Posterior vena cava (tissue), 2 donors: ENCODE results near the gene VPS8. TPM values are rescaled to one million over a fixed set of nuclear protein-coding genes. Genes with fewer than 3 reads are reported as not detected.

ENCODE experiments used
- DNase-seq: peaks from one replicate; pipeline ENCODE4 v3.0.0-alpha.2; 2020; ENCODE audit warnings: low spot score
- intact Hi-C, 2 donors: fragments of 100-400 bp; cut with DNase I; formaldehyde crosslinking; loops; one replicate each; pipeline versions ENCODE4 v1.14.1 to v1.14.2; 2022 to 2023
- total RNA-seq, 2 donors: library from RNA; stranded (reverse); fragmentation: NEBNext Ultra II Directional; extraction: Animal tissue kit (Norgen Biotek cat#: 25700); gene quantifications; one replicate each; pipeline ENCODE4 v1.2.1, GENCODE V29; 2021
- donor health status: DM: yes; HTN: yes; CAD: no.
- donor health status: DM: yes; HTN: yes; CAD: no.

Gene VPS8
- total RNA-seq, 2 donors from 2014 or later: 58.8 to 66.8 TPM

DNA sequence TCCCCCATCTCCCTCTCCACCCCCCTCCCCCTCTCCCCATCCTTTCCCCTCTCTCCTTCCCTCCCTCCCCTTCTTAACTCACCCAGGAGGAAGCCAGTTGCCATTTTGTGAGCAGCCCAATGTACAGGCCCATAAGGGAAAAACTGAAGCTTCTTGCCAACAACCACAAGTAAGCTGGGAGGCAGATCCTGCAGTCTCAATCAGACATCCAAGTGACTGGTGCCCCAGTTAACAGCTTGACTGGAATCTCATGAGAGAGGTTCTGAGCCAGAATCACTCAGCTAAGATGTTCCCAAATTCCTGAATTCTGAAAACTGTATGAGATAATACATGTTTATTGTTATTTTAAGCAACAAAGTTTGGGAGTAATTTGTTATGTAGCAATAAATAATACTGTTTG lies 250.2 kb downstream of the VPS8 start:
- intact Hi-C loops: no loop called here
- DNase-seq: no peak

DNA sequence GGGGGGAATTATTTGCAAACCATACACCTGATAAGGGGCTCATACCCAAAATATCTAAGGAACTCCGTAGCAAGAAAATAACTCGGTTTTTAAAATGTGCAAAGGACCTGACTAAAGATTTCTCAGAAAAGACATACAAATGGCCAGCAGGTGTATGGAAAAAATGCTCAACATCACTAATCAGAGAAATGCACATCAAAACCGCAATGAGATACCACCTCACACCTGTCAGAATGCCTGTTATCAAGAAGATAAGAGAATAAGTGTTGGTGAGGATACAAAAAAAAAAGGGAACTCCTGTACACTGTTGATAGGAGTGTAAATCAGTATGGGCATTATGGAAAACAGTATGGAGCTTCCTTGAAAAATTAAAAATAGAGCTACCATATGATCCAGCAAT lies 251.5 kb downstream of the VPS8 start:
- intact Hi-C loops: no loop called here
- DNase-seq: no peak

DNA sequence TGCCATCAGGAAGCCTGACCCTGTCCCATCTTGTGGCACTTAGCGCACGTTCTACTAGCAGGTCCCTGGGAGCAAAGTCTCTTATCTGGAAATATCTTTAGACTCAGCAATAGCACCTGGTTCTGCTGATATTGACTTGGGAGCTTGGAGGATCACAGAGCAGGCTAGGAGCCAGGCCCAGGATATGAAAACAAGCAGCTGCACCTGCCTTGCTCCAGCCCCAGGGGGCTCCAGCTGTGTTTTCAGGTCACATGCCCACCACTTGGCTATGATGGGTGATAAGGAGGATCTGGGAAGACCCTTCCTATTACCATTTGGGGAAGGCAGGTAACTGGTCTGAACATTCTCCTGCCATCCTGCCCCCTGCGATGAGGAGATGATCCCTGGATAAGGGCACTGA lies 253.1 kb downstream of the VPS8 start:
- intact Hi-C loops: no loop called here
- no peak for DNase-seq

DNA sequence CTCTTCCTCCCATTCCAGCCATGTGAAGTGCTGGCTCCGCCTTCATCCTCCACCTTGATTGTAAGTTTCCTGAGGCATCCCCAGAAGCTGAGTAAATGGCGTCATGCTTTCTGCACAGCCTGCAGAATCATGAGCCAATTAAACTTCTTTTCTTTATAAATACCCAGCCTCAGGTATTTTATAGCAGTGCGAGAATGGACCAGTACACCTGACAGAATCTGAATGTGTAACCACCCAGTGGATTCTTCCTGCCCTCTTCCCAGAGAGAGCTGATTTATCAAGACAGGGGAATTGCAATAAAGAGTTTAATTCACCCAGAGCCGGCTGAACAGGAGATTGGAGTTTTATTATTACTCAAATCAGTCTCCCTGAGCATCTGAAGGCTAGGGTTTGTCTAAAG lies 254.3 kb downstream of the VPS8 start:
- DNase-seq: no peak
- intact Hi-C loops: no loop called here

DNA sequence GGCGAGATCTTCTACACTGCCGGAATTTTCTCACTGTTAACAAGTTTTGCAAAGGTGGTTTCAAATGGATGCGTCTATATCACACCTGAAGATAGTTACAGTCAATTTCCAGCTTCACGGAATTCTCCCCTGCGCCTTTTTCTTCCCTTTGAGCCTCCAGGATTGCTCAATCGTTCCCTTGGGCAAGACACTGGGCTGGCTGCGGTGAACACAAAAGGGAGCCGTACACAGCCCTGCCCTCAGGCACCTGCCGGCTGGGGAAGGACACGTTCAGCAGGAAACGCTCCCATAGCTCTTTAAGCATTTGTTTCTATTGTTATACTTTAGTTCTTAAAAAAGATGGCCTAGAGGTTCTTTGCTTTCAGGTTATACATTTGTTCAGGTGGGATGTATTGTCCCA lies 255.2 kb downstream of the VPS8 start:
- no peak for DNase-seq
- intact Hi-C loops: no loop called here

DNA sequence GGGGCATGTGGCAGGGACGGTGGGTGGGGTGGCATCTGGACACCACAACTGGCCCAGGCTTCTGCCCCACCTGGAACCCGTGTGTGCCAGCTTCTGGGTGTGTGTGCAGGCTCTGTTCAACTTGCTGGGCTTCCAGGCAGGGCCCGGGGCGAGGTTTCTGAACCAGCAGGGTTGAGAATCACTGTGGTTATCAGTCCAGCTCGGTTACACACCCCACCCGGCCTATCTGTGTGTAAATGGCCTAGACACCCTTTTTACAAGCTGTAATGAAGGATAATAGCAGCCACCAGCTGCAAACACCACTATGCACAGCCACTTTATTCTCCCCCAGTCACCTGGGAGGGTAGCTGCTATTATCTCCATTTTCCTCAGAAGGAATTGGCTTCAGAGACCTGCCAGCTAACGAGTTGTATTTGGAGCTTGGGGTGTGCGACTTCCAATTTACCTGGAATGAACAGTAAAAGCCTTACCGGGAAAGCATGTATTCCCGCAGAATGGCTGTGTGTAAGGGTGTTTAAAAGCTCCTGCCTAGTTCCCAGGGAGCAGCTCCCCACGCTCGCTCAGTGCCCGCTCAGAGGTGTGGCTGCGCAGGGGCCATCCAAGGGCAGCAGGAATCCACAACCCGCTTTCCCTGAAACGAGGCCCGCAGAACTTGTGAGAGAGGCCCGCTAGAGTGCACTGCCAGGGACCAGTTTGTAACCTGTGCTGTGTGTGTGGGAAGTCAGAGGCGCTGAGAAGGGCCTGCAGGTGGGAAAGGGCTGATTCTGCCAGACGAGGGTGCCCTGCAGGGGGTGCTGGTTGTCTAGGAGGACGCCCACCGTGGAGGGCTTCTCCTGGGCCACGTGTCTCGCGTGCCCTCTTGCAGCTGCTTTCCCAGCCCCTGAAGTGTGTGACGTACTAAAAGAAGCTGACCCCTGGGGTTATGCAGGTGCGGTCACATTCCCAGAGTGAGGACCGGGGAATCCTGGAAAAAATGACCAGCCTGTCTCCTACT lies 257.4 kb downstream of the VPS8 start:
- no peak for DNase-seq
- intact Hi-C loops: loop anchor here in 1 of 2 donors (2.0 kb wide), 1 partner anchor 53 kb away; no protein-coding TSS in a partner anchor

DNA sequence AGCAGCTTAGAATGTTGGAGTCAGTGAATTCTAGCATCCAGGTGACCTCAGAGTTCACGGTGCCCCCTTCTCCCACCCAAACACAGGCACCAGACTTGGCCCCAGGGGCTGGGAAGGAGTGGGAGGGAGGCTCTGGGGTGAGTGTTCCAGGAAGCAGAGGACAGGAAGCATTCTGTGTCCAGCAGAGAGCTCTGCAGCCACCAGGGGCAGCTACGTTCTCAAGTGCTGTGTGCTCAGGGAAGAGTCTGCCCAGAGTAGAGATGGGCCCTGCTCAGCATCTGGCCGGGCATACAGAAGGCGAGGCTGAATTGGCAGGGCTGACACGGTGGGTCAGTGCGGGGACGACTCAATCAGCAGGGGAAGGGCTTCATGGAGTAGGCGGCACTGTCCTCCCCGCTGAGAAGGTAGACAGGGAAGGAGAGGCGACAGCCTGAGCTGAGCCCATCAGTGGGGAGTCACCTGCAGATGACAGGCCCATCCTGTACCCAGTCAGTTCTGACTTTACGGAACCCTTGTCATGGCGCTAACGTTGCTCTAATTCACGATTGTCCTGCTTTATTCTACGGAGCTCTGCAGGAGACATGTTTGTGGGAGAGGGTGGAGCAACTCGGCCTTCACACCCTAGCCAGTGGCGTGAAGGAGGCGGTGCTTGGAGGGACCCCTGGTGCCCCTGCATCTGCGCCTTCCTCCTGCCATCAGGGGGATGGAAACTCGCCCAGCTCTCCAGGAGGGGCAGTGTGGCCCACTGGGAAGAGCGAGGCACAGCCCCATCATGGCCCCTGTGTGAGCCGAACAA lies 258.7 kb downstream of the VPS8 start:
- no peak for DNase-seq
- intact Hi-C loops: loop anchor here in 1 of 2 donors (2.0 kb wide), 1 partner anchor 52 kb away; no protein-coding TSS in a partner anchor

DNA sequence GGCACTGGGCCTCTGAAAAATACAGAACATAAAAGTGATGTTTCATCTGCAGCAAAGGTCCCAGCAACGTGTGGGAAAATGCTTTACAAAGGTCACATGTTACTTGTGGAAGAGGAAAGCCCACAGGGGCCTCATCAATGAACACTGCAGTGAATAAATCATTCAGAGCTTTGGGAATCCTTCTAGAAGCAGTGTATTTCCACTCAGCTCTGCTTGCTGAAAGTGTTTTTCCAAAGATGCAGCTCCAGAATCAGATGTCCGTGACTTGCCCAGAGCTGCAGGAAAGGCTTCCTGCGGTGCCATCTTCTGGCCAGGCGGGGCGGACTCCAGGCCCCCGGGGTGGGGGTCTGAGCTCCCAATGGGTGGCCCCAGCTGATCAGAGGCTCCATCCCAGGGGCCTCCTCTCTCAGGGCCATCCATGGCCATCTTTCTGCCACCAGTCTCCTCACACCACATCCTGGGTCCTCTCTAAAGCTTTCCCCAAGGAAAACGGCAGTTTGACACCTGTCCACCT lies 259.4 kb downstream of the VPS8 start:
- DNase-seq: no peak
- intact Hi-C loops: loop anchor here in 1 of 2 donors (2.0 kb wide), 1 partner anchor 51 kb away; no protein-coding TSS in a partner anchor

DNA sequence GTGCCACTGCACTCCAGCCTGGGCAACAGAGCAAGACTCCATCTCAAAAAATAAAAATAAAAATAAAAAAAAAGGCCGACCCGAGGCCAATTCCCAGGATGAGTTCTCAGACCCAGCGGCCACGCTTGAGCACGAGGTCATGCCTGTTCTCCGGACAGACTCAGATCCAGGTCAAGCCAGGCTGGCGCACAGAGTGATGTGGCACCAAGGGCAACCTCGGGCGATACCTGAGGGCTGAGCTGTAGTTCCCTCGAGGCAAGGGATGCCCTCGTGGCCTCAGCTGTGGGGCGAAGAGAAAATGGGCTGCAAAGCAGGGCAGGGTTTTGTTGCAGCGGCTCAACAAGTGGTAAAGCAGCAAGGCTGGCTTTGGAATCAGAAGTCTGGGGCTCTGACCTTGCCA lies 263.6 kb downstream of the VPS8 start:
- DNase-seq: no peak
- intact Hi-C loops: no loop called here

DNA sequence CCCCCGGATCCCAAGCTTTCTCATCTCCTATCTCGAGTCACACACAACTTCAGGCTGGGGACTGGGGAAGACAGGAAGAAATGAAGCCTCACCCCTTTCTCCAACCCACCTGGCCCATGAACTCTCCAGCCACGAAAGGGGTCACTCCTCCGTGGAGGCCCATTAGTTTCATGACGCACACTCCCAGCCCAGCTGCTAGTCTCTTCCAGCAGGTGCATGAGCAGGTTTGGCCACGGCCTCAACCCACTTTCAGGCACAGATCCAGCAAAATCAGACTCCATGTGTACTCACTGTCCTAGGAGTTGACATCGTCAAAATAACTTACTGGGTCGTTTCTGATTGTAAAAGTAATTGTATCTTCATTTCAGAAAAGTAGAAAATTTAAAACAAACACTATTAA lies 264.3 kb downstream of the VPS8 start:
- intact Hi-C loops: no loop called here
- no peak for DNase-seq

DNA sequence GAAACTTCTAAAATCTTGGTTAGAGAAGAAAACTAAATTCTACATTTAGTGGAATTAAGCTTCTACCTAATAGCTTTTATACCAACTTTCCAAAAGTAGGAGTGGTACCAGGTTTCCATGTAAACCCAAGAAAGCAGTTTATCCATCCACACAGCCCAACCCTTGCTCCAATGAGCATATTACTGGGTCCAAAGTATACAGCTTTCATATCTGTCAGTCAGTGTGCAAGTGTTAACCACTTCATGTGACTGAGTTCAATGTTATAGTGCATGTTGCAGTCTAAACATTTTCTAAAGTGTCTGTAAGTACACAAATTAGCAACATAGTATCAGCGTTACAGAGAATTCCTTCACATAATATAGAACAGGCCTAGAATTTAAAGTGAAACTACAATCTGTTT lies 267.7 kb downstream of the VPS8 start:
- intact Hi-C loops: no loop called here
- no peak for DNase-seq

DNA sequence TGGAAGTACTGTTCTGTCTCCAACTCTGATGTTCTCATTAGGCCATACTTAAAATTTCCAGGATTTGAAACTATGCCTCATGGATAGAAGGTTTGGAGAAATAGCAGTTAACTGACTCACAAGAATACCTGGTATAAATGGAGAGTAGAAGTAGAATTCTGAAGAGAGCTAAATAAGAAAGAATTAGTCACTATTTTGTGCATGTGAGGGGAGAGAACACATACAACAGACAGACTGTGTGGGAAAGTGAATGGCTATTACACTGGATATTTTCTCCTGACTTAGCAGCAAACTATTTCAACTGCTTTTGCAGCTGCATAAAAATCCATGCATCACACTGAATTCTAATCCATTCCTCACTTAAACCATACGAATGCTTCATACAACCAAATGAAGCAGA lies 269.6 kb downstream of the VPS8 start:
- no peak for DNase-seq

DNA sequence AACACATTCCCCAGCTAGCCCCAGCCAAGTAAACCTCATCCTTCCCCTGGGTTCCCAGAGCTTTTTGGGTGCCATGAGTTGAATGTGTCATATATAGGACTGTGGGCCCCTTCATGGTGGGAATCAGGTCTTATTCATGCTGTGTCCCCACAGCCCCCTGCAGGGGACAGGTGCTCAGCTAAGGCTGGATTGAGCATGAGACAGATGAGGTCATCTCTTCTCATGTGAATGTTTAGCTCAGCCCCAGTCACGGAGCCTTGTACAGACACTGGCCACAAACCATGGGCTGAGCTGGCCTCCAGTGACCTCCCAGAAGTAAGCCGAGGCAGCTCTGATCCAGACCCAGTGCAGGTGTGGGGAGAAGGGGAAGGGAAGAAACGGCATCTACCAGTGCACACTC lies 270.2 kb downstream of the VPS8 start:
- intact Hi-C loops: no loop called here

More for the DNA sequence above, 269.6 kb downstream of the VPS8 start:
- intact Hi-C loops: no loop called here

DNA sequence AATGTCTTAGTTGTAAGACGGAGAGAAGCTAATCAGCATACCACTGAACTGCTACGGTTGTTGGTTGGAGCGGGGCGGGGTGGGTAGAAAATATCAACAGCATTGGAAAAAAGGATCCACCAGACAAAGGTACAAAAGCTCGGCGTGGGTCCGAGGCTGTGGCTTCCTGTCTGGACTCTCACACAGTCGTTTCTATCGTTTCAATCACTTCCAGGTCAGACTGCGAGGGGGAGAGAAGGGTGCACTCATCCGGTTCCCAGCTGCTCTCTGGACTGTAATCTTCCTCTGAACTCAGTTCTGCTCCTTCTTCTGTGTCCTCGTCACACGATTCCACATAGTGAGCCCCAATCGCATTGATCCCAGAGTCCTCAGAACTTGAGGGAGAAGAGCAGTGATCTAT lies 270.9 kb downstream of the VPS8 start:
- intact Hi-C loops: no loop called here
- DNase-seq: no peak

More for the DNA sequence above, 270.2 kb downstream of the VPS8 start:
- no peak for DNase-seq

DNA sequence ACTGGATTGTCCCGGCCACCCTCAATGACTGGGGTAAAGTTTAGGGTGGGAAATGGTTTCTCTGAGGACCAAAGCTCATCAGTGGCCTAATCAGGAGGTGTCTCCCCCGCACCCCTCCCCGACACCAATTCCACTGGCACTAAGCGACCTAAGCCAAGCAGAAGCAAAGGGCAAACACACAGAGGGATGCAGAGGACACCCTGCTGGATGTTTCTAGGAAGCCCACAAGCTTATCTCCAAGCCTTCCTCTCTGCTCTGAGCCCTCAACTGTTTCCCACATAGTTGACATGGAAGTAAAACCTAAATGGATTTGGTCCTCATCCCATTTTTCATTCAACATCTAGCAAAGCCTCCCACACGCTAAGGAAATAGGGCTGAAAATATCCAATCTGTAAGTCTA lies 272.4 kb downstream of the VPS8 start:
- no peak for DNase-seq
- intact Hi-C loops: no loop called here

DNA sequence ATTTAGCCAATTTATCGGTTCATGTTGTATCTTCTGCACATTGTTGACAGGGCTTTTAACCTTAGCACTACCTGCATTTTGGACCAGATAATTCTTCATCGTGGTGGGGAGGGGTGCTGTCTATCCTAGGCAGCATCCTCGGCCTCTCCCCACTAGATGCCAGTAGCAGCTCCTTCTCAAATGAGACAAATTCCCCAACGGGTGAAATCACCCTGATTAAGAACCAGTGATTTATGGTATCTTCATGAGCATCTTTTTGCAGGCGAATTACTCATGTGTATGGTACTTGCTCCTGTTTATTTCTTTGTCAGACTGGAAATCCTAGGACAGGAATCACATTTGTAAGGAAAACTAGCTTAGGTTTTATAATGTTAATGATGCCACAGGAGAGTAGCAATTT lies 272.9 kb downstream of the VPS8 start:
- no peak for DNase-seq
- intact Hi-C loops: no loop called here

DNA sequence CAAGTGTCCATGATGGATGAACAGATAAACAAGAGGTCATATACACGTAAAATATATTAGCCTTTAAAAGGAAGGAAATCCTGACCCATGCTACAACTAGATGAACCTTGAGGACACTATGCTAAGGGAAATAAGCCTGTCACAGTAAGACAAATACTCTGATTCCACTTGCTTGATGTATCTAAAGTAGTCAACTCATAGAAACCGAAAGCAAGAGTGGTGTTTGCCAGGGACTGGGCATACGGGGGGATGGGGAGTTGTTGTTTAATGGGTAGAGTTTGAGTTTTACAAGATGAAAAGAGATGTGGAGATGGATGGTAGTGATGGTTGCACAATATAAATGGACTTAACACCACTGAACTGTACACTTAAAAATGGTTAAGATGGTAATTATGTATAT lies 275.5 kb downstream of the VPS8 start:
- intact Hi-C loops: no loop called here

DNA sequence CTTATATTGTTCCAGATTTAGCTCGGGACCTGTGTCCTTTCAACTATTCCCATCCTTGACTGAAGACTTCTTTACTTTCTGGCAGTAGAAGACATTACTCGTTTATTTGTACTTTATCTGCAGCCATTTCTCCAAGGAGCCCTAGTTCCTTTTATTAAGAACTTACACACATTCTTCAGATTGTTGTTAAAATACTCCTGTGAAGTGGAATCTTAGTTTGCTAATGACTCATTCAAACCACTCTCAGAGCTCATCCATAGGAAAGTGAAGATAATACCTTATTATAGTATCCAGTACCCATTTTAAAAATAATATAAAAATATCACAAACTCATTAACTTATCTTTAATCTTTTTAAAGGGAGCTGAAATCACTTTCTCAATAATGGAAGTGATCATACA lies 277.4 kb downstream of the VPS8 start:
- DNase-seq: no peak
- intact Hi-C loops: no loop called here

More for the DNA sequence above, 275.5 kb downstream of the VPS8 start:
- no peak for DNase-seq

DNA sequence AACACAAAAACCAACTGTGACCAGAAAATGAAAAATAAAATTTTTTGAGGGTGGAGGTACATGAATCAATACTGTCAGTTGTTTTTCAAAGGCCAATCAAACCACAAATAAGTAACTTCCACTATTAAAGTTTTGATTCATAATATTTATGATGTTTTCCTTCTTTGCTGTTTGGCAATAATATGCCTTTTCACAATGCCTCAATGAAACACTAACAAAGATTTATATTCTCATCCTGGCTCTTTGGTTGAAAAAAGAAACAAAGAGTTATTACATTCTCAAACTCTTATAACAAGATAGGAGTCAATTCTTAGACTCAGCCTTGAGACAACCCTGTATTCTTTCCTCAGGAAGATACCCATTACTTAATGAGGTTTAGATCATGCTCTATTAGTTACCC lies 277.8 kb downstream of the VPS8 start:
- no peak for DNase-seq
- intact Hi-C loops: no loop called here

DNA sequence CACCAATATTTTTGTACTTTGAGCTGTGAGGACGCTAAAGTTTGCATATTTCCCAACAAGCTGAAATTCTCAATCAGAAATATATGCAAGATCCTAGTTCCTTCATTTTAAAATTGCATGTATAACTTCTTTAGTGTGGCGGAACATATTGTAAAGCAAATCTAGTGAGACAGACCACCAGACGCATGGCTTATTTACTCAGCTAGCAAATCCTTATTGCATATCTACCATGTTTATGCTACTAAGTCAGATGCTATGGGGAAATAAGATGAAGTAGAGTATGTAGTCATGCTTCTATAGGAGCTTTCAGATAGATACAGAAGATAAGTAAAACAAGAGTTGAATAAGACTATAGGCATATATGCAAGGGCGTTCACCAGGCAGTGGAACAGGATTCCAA lies 278.8 kb downstream of the VPS8 start:
- no peak for DNase-seq
- intact Hi-C loops: no loop called here
